GM10266 (cell line): ENCODE results near the gene CD74.

Source experiments
- DNase-seq: peaks from one replicate; pipeline ENCODE4 v3.0.0; 2012; ENCODE audit errors: extremely low spot score
- TF ChIP-seq, protein P1 (sequence below): IDR thresholded peaks from 2 replicates; pipeline ENCODE4 v1.5.1; 2012; ENCODE audit warnings: mild to moderate bottlenecking, low read depth; ENCODE audit not compliant: control insufficient read depth, insufficient read depth; ENCODE audit errors: missing control alignments

The CD74 gene

DNA sequence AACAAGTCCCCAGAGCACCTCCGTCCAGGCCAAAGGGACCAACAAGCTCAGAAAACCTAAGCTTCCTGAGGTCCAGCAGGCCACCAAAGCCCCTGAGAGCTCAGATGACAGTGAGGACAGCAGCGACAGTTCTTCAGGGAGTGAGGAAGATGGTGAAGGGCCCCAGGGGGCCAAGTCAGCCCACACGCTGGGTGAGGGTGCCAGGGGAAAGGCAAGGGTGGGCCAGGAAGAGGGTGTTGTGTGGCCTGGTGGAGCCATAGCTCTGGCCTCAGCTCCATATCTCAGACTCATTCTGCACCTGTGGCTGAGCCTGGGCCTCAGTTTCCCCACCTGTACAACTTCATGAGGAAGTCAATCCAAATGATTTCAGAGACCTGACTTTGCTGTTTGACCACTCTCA, 20.7 kb downstream of the CD74 start:
- DNase-seq = no peak
- TF ChIP-seq, protein P1, sequence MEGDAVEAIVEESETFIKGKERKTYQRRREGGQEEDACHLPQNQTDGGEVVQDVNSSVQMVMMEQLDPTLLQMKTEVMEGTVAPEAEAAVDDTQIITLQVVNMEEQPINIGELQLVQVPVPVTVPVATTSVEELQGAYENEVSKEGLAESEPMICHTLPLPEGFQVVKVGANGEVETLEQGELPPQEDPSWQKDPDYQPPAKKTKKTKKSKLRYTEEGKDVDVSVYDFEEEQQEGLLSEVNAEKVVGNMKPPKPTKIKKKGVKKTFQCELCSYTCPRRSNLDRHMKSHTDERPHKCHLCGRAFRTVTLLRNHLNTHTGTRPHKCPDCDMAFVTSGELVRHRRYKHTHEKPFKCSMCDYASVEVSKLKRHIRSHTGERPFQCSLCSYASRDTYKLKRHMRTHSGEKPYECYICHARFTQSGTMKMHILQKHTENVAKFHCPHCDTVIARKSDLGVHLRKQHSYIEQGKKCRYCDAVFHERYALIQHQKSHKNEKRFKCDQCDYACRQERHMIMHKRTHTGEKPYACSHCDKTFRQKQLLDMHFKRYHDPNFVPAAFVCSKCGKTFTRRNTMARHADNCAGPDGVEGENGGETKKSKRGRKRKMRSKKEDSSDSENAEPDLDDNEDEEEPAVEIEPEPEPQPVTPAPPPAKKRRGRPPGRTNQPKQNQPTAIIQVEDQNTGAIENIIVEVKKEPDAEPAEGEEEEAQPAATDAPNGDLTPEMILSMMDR = no peak

DNA sequence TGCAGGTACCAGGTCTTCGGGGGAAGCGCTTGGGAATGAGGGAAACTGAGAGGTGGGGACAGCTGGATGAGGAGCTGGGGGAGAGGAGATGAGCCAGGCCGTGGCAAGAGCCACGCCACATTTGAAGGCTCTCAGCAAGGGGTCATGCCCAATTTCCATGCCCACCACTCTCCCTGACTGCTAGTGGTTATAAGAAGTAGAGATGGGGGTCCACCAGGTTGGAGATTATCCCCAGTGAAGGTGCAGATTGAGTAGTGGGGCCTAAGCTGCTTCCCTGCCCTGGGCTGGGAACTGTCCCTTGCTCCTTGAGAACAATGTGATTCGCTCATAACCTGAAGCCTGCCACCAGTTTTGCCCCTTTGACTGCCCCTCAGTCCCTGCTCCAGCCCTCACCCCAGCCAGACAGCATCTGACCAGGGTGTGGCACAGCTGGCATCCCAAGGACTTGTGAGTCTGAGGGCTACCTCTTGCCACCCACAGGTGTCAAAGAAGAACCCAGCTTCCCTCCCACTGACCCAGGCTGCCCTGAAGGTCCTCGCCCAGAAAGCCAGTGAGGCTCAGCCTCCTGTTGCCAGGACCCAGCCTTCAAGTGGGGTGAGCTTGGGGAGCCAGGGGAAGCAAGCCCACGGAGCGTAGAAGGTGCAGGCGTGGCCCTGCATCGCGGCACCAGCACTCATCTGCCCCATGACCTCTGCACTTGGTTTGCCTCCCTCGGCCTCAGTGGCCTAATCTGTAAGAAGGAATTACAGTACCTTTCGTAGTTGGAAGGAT, 21.5 kb downstream of the CD74 start:
- TF ChIP-seq, protein P1 = no peak

DNA sequence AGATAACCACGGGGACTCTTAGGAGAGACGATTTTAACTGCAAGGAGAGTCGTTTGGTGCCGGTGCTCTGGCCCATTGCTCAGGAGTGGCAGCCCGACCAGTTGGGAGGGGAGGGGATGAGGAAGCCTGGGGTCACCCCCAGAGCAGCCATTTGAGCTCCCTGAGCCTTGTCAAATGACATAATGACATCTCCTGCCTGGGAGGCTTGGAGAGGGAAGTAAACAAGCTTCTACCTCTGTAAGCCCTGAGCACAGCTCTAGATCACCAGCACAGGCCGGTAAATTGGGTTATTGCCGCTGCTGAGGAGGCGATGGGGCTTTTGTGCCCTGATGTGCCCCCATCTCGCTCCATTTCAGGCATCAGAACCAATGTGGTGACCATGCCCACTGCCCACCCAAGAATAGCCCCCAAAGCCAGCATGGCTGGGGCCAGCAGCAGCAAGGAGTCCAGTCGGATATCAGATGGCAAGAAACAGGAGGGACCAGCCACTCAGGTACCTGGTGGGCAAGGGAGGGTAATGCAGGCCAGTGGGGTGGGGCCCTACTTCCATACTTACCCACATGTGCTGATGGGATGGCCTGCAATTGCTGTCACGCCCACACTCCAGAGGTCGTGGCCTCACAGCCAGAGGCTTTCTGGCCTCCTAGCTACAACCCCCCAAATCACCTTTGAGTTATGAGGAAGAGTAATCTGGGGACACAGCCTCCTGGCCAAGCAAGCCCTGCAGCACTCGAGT, 23.0 kb downstream of the CD74 start:
- no peak for DNase-seq
- TF ChIP-seq, protein P1 = no peak

More for the DNA sequence above, 21.5 kb downstream of the CD74 start:
- DNase-seq = no peak

DNA sequence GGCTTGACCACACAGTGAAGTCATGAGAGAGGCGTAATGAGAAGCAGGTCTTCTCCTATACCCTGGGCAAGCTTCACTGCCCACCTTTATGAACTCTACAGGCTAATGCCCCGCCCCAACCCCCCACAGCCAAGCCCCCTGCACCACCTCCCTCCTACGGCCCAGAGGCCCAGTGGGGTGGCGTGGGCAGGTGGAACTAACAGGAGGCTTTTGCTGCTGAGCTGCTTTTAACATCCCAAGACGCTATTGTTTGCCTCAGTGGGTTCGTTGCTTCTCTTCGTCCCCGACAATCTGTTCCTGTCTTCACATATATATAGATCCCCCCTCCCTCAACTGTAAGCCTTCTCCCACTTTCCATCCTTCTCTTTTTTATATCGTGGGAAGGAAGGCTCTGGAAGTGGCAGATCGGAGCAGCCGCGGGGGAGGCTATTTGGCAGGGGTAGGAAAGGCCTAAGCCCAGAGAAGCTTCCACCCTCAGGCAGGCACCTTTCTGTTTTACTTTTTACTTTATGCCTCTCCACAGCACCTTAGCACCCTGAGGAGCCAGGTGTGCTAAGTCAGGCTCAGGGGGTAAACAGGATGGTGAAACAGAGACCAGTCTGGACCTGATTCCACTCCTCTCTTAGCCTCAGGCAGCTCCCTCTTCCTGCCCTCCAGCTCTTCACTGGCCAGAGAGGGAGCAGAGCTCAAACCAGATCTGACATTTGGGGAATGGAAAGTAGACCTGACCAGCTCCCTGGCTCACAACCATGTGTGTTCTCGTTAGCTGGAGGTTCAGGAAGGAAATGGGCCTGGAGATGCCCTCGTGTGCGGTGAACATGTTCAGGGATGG, 26.5 kb downstream of the CD74 start:
- no peak for DNase-seq

DNA sequence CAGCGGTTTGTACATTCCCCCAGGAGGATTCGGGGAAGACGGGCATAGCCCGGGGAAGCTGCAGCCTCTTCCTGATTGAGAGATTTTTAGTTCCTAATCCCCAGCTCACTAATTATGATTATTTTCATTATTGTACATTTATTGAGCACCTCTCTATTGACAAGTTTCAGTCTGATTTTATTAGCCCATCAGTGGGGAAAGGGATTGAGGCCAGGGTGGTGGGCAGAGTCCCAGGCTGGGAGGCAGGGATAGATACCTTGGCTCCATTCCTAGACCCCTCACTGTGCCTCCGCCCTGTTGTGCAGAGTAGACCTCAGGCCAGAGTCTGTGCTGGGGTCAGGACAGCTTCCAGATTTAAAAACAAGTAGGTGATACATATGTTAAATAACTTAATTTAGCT, 28.0 kb downstream of the CD74 start:
- DNase-seq = no peak
- TF ChIP-seq, protein P1 = no peak

More for the DNA sequence above, 26.5 kb downstream of the CD74 start:
- TF ChIP-seq, protein P1 = no peak

DNA sequence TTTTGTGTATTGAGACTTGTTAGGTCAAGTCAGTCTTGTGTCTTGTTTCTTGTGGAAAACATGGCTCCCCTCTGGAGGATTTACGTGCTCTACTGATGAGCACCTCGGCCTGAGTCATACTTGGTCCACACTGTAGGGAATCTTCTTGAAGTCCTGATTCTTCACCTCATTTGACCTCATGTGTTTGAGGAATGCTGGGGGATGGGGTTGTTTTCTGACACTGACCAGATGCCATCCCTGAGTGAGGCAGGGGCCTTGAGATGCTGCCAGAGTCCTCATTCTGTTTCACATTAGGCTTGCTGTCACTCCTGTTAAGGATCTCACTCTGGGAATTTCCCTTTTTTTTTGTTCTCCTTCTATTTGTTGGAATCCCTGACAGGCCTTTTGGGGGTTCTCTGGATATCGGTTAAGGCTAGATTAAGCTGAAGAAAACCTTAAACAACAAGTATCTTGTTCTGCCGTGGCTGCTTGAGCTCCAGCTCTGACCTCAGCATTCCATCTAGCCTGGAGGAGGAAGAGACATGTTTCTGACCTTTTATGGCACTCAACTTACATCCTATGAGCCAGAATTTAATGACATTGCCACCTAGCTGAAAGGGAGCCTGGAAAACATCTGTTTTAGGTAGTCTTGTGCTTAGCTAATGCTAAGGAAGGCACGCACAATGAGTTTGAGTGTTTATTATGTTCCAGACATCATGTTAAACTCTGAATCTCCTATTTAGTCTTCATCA, 34.6 kb downstream of the CD74 start:
- DNase-seq = no peak
- TF ChIP-seq, protein P1 = no peak
